ENCODE results near the gene DMAP1.
"Not testable (repeated sequence)": the region's sequence is repeated elsewhere in the genome, so short reads cannot be mapped to it uniquely, and the experiment has no call there.

Gene DMAP1, protein sequence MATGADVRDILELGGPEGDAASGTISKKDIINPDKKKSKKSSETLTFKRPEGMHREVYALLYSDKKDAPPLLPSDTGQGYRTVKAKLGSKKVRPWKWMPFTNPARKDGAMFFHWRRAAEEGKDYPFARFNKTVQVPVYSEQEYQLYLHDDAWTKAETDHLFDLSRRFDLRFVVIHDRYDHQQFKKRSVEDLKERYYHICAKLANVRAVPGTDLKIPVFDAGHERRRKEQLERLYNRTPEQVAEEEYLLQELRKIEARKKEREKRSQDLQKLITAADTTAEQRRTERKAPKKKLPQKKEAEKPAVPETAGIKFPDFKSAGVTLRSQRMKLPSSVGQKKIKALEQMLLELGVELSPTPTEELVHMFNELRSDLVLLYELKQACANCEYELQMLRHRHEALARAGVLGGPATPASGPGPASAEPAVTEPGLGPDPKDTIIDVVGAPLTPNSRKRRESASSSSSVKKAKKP

DNA sequence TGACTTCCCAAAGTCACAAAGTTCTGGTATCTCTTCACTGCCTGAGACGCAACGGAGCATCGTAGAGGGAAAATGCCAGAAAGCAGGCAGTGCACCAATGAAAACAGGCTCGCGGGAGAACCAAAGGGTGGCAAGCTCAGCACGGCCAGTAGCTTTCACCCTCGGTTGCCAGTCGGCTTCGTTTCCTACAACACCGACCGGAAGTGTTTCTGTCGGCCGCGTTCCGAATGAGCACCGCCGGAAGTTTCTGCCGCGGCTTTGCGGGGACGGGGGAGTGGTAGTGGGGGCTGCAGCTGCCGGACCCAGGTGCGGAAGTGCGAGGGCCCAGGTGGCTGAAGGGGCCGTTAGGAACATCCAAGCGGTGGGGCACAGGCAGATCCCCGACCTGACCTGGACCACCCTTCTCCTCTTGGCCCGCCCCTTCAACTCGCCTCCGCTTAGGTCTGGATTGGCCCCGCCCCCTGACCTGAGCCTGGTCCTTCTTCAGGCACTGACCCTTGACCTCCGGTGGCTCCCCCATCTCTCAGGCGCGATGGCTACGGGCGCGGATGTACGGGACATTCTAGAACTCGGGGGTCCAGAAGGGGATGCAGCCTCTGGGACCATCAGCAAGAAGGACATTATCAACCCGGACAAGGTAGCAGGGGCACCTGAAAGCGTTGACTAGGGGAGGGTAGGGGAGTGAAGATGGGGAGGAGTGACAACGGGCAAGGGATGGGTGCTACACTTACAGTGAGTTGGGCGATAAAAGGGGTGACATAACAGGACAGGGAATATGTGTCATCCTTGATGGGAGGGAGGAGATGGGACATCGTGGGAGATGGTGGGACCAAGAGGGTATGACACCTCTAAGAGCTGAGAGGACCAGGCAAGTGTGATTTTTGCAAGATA is at the start of gene DMAP1:
TSS of gene DMAP1 (plus strand) at position 250 of the 891 bp plus-strand sequence. CDS start at position 533, 283 bp downstream.
- DNase-seq: peak; percentile 48

DNA sequence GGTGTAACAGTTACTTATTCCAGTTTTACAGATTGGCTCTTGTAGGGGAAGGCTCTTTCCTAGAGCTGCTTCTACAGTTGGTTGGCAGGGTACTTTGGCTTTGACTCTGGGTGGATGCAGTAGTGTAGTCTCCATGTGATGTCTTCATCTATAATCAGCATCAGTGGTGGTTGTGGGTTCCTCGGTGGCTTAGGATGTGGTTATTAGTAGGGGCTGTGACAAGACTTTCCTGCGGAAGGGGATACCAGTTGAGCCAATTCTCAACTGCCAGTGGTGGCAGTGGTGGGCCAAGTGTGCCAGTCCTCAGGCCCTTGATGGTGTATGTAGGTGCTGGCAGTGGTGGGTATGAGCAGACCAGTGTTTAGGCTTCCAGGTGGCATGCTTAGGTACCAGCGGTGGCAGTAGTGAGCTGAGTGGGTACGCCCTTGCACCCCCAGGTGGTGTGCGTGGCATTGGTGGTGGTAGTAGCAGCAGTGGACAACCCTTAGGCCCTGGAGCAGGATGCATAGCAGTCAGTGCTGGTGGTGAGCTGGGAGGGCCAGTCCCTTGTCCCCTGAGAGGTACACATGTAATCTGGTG is 44.7 kb upstream of the DMAP1 start:
- no peak for DNase-seq

GRCh38 chr1:44170281-44170823 is 42.9 kb upstream of the DMAP1 start:
- no peak for DNase-seq

- no peak for DNase-seq
These were observed 38.6 kb upstream of the DMAP1 start for GRCh38 chr1:44174630-44175029.

GRCh38 chr1:44200336-44200735 is 12.9 kb upstream of the DMAP1 start:
- DNase-seq: no peak

DNA sequence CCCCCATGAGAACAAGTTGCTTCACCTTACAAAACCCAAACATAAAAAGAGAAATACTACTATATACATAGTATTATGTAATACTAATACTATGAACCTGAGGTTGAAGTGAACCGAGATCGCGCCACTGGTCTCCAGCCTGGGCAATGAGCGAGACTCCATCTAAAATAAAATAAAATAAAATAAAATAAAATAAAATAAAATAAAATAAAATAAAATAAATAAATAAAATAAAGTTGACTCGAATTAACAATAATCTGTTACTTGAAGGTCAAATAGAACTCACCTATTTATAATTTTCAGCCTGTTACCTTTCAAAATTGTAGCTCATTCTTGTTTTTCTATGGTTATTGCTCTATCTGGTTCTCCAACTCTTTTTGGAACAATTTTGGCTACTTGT is 6.7 kb upstream of the DMAP1 start:
- not testable (repeated sequence) for DNase-seq

DNA sequence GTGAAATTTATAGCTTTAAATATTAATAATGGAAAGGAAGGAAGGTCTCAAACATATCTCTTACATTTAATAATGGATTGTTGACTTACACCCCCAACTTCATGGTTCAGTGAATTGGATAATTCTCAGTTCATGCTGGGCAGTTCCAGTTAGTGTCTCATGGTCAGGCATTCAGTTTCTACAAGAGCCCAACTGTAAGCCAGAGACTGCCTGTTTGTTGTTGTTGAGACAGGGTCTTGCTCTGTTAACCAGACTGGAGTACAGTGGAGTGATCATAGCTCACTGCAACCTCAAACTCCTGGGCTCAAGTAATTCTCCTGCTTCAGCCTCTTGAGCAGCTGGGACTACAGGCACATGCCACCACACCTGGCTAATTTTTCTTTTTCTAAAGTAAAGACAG is 5.0 kb upstream of the DMAP1 start:
- no peak for DNase-seq

DNA sequence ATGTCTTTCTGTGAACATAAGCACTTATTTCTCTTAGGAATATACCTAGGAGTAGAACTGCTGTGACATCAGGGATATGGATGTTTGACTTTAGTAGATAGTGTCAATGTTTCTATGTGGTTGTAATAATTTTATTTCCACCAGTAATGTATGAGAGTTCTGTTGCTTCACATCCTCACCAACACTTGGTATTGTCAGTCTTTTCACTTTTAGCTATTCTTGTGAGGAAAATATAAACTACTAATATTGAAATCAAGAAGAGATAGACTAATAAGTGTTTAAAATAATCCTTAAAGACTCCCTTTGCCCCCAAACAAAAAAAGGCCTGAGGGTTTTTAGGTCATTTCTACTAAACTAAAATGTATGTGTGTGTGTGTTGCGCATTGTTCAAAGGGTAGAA is 2.7 kb upstream of the DMAP1 start:
- no peak for DNase-seq

- no peak for DNase-seq
These were observed 683 bp upstream of the DMAP1 start for GRCh38 chr1:44212355-44213221.

GRCh38 chr1:44217809-44218410 is 4.6 kb downstream of the DMAP1 start:
- DNase-seq: peak; percentile 16

- no peak for DNase-seq
These were observed 5.4 kb downstream of the DMAP1 start for GRCh38 chr1:44218503-44219300.

DNA sequence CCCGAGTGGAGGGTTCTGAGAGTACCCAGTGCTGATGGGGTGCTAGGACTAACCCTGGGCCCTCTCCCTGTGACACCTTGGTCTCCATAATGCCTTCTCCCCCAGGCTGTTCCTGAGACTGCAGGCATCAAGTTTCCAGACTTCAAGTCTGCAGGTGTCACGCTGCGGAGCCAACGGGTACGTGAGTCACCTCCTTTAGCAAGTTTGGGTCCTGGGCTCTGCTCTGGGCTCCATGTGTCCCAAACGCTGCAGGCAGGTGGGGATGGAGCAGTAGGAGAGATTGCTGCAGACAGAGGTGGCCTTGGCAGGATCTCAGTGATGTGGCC is 6.0 kb downstream of the DMAP1 start:
- DNase-seq: no peak

DNA sequence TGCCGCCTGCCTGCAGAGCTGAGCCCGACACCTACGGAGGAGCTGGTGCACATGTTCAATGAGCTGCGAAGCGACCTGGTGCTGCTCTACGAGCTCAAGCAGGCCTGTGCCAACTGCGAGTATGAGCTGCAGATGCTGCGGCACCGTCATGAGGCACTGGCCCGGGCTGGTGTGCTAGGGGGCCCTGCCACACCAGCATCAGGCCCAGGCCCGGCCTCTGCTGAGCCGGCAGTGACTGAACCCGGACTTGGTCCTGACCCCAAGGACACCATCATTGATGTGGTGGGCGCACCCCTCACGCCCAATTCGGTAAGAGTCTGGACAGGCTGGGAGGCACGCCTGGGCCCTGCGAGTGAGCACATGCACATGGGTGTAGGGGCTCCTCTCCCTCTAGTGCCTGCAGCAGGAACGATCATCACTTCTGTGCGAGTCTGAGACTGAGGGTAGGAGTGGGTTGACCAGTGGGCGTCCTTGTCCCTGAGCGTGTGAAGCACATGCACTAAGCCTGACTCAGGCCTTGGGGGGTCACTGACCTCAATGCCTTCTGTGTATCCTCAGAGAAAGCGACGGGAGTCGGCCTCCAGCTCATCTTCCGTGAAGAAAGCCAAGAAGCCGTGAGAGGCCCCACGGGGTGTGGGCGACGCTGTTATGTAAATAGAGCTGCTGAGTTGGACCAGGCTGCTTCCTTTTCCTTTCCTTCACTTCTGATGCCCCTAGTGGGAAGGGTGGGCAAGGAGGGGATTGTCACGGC is 6.9 kb downstream of the DMAP1 start:
- no peak for DNase-seq

DNA sequence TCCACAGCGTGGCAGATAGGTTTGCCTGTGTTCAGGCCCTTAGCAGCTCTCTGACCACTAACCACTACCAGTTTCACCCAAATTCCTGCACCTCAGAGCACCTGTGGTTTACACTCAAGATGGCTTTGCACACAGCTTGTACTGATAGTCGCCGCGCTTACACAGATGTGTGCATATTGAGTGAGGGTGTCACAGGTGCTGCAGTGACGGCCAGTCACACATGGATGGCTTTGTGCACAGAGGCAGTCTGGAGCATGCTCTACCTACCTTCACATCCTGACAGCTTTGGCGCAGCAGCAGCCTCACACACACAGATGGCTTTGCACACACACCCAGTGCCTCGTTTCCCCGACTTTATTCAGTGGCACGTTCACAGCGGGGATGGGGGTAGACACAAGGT is 7.5 kb downstream of the DMAP1 start:
- DNase-seq: no peak

DNA sequence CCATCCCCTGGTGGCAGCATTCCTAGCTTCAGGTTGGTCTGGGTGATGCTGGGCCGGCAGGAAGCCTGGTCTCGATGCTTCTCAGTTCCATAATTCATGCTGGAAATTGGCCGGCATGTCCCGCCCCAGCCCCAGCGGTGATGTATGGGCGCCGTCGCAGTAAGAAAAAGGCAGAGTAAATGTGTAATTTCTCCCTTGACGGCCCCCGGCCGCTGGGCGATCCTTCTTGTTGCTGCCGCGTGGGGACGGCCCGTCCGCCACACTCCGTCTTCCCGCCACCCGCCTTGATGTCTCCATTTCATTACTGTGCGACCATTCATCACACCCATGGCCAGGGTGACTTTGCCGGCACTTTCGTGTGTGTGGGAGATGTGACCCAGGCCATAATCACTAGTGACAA is 8.5 kb downstream of the DMAP1 start:
- no peak for DNase-seq

DNA sequence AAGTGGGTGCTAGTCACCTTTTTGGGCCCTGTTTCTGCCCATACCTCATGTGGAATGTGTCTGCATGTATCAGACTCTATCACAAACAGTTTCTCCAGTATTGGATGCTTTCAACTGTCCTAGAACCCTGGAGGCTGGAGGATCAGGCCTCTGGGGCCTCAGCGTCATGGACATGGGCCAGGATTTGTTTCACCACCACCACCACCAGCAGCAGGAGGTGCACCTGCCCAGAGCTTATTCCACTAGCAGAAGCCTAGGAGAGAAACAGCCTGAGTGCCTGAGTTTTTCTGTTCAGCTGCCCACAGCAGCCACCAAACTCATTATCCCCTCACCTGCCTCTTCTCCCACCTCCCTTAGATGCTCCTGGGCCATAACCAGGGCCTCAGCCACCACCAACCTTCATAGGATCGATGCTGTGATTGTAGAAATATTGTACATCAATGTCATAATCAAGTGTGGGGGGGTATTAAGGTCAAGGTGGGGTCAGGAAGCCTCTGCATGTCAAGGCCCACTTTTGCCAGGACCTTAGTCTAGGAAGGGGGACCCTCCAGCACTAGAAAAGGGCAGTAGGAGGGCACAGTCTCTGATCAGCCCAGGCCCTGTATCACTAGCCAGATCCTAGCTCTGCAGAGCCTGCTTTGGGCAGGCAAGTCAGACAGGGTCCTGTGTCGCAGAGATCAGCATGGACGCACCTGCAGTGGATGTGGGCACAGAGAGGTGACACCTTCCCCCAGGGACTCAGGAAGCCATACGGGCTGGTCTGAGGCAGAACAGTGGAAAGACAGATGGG is 9.3 kb downstream of the DMAP1 start:
- no peak for DNase-seq

GRCh38 chr1:44223187-44223610 is 9.9 kb downstream of the DMAP1 start:
- DNase-seq: no peak

- DNase-seq: no peak
These were observed 12.5 kb downstream of the DMAP1 start for GRCh38 chr1:44225761-44226160.

DNA sequence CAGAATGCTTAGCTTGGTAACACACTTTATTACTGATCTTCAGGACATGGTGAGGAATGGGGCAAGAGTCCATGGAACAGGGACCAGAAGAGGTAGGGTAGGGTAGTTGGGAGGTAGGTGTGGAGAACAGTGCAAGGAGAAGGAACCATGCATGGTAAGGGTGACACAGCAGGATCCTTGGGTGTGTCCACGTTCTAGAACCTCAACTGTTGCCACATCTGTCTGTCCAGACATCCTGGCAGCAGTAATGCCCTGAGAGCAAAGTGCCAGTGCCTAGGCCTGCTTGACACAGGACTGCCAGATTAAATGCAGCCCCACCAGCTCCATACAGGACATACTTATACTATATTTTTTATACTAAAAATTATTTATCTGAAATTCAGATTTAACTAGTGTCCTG is 13.9 kb downstream of the DMAP1 start:
- no peak for DNase-seq
